ENCODE results near the gene IL4.
A peak's percentile ranks its signal among the peaks of the same experiment; 100 is the strongest.

The IL4 gene

DNA sequence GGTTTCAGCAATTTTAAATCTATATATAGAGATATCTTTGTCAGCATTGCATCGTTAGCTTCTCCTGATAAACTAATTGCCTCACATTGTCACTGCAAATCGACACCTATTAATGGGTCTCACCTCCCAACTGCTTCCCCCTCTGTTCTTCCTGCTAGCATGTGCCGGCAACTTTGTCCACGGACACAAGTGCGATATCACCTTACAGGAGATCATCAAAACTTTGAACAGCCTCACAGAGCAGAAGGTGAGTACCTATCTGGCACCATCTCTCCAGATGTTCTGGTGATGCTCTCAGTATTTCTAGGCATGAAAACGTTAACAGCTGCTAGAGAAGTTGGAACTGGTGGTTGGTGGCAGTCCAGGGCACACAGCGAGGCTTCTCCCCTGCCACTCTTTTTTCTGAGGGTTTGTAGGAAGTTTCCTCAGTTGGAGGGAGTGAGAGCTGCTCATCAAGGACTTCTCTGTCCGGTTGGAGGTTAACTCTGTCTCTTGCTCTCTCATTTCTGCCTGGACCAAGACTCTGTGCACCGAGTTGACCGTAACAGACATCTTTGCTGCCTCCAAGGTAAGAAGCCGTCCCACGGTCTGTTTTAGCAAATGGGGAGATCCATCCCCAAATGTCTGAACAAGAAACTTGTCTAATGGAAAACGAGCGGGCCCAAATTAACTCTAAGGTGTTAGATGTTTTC lies at the start of gene IL4:
Gene IL4 (plus strand): TSS at position 51 of the 692 bp plus-strand sequence. CDS start 62 bp downstream, at position 113.
- no peak for FAIRE-seq

DNA sequence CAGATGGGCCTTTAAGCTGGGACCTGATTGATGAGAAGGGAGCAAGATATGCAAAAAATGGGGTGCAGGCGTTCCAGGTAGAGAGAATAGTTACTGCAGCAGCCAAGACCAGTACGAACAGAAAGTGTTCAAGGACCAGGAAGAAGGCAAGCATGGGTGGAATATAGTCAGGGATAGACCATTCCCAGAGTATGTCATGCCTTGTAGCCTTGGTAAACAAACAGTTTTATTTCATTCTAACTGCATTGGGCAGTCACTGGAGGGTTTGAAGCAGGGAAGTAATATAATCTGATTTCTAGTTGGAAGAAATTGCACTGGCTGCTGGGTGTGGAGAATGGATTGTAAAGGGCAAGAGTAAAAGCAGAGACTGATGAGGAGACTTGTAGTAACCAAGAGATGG lies 46.3 kb upstream of the IL4 start:
- FAIRE-seq: no peak

DNA sequence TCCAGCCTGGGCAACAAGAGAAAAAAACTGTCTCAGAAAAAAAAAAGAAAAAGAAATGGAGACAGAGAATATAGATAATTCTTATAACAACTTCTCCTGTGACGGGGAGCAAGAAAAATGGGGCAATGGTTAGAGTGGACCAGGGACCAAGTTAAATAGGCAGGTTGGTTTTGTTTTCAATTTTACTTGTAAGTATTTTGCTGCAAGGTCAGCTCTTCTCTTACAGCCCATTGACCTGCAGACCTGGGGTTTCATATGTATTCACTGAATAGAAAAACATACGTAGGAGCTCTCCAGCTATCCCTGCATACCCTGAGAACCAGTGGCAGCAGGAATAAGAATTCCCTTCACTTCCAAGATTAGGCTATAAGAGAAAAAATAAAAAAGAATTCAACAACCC lies 45.0 kb upstream of the IL4 start:
- no peak for FAIRE-seq

DNA sequence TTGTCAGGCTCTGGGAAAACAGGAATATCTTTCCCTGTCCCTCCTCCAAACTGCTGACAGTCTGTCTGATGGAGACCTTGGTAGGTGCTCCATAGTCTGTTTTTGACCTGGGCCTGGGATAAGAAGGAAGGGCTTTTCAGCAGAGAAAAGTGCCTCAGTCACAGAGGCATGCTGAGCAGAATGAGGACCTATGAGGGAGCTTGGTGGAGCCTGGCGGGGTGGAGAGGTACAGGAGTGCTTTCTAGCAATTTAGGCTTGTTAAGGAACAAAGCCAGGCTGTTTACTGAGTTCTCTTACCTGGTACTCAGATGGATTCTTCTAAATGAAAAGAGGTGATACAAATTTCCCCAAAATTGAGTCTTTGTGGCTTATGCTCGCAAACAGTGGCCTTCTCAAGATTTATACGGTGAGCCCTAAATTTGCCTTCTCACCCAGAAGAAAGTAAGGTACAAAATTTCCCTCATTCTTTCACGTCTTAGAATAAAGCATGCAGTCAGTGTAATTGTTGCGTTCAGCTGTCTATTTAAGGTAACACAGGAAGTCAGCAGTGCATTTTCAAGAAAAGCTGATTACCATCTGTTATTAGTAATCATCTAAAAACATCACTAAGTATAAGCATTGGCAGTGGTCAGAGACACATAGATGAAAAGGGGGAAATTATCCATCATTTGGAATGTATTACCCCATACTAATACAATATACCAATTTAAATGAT lies 44.4 kb upstream of the IL4 start:
- no peak for FAIRE-seq

DNA sequence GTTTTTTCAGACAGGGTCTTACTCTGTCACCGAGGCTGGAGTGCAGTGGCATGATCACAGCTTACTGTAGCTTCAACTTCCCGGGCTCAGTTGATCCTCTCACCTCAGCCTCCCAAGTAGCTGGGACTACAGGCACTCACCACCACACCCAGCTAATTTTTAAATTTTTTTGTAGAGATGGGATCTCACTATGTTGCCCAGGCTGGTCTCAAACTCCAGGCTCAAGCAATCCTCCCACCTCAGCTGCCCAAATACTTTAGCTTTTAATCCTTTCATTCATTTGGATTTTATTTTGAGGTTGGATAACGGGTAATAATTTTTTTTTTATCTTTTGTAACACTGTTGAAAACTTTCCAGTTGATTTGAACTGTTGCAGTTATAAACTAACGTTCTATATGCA lies 40.2 kb upstream of the IL4 start:
- FAIRE-seq: peak; percentile 12

DNA sequence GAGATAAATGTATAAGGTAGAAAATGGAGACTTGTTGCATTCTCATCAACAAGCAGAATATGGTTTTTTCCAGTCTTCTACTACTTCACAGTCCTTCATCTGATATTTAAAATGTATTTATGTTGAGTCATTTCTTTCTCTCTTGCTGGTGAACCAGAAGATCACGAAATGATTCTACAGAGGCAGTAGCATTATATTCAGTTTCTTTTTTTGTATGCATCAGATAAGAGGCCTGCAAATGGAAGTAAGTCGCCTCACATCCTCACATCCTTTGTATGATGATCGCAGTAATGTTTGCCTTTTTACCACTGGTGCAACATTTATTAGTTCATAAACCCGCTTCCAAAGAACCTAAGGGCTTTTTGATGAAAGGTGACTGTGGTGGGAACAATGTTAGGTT lies 37.9 kb upstream of the IL4 start:
- FAIRE-seq: no peak

DNA sequence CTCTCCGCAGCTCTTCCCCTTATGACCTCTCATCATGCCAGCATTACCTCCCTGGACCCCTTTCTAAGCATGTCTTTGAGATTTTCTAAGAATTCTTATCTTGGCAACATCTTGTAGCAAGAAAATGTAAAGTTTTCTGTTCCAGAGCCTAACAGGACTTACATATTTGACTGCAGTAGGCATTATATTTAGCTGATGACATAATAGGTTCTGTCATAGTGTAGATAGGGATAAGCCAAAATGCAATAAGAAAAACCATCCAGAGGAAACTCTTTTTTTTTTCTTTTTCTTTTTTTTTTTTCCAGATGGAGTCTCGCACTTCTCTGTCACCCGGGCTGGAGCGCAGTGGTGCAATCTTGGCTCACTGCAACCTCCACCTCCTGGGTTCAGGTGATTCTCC lies 36.5 kb upstream of the IL4 start:
- FAIRE-seq: no peak

DNA sequence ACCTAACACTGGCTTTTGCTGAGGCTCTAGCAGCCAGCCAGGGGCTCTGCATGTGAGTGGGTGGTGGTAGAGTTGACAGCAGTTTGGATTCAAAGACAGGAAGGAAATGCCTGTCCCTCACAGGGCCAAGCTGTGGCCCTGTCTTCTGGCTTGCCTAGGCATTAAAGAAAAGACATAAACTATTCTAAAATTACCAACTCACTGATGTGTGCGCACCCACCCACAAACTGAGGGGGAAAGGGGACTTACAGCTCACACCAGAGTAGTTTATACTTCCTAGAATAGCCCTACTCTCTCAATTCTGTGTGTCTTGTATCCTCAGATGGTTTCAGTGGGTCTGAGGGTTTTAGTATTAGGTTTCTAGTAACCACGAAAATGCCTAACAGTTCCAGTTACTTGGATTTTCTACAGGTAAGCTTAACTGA lies 34.1 kb upstream of the IL4 start:
- no peak for FAIRE-seq

DNA sequence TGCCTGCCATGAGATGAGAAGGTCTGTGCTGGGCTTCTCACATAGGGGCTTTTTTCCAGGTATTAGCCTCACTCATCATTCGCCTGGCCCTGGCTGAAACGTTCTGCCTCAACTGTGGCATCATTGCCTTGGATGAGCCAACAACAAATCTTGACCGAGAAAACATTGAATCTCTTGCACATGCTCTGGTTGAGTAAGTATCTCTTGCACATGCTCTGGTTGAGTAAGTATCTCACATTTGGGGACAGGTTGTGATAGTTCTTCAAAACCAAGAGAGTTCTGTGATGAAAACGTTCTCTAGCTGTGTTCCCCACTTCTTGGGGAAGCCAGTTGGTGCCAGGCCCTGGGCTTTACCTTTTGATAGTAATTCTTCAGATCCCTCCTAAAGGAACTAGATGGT lies 33.2 kb upstream of the IL4 start:
- FAIRE-seq: no peak

DNA sequence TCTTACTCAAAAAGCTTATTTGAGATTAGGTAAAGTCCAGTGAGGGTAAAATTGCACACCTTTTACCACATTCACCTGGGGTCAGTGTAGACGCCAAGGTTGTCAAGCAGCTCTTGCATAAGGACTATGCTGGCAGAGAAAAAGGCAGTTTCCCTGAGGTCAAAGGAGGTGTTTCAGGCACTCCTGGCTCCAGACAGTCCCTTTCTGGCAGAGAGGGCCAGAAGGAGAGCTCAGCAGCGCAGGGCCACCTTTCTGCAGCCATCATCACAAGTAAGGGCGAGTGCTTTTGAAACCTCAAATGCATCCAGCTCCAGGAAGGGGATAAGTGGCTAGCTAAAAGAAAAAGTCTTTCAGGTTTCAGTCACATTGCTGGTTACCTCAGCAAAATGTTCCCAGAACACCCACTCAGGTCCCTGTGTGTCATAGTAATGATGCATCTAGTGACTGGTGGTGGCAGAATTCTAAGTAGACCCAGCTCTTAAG lies 32.5 kb upstream of the IL4 start:
- FAIRE-seq: no peak

DNA sequence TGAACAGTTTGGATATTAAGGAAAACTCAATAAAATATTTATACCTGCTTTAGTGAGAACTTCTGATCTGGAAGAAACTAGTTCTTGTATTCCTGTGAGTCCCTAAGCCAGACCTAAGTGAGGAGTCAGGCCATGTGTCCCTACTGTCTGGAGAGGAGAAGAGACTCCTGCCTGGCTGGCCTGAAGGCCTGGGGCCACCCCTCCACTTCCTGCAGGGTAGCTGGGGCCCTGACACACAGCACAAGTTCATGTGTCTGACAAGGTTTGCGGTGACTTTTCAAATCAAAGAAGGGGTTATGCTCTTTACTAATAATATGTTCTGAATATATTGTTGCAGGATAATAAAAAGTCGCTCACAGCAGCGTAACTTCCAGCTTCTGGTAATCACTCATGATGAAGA lies 31.9 kb upstream of the IL4 start:
- FAIRE-seq: no peak

DNA sequence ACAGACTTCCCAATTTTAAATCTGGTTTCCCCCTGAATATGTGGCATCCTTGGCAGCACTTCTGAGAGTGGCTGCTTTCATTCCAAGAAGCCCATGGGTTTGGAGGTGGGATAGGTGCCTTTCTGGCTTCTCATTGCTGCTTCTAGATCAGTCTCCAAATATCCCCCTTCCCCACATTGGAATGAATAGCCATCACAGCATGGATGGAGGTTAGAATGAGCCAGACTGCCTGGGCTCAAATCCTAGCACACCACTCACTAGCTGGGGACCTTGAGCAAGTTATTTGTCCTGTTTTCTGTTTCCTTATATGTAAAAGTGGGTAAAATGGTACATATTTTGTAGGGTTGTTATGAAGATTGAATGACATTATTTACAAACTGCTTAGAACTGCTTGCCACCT lies 29.6 kb upstream of the IL4 start:
- FAIRE-seq: no peak

DNA sequence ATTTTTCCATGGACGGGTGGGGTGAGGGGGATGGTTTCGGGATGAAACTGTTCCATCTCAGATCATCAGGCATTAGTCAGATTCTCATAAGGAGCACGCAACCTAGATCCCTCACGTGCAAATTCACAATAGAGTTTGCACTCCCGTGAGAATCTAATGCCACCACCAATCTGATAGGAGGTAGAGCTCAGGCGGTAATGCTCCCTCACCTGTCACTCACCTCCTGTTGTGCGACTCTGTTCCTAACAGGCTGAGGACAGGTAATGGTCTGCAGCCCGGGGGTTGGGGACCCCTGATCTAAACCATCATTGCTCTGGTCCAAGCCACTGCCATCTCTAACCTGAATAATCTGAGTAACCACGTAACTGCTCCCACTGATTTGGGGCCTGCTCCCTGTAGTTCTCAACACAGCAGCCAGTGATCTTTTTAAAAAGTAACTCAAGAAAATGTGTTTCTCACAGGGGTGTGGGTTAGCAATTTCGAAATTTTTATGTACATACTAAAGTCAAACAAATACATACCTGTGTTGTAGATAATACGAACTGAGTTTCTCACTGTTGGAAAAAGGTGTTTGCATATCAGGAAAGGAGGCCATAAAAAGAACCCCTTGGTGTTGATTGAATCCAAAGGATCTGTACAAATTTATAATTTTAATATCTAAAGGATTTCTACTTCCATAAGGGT lies 27.1 kb upstream of the IL4 start:
- no peak for FAIRE-seq

DNA sequence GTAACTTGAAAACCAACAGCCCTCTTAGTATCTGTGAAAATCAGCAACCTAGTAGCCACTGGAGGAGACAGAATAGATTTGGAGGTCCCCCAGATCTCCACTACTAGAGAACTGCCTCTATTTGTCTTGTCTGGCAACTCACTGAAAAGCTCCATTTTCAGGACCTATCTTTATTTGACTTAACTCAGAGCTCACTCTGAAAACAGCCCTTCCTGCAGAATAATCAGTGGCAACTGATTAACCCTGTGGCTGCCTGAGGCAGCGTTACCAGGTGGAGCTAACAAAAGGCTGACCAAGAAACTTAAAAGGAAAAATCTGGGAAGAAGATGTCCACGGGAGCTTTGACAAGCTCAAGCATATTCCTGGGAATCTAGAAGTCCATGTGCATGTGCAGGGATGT lies 26.3 kb upstream of the IL4 start:
- FAIRE-seq: no peak

DNA sequence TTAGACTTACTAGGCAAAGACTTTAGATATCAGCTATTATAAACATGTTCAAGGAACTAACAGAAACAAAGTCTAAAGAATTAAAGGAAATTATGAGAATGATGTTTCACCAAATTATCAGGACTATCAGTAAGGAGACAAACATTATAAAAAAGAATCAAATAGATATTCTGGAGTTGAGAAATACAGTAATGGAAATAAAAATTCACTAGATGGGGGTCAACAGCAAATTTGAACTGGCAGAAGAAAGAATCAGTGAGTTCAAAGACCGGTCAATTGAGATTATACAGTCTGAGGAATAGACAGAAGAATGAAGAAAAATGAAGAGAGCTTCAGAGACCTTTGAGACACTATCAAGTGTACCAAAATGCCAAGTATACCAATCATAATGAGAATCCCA lies 25.4 kb upstream of the IL4 start:
- no peak for FAIRE-seq

DNA sequence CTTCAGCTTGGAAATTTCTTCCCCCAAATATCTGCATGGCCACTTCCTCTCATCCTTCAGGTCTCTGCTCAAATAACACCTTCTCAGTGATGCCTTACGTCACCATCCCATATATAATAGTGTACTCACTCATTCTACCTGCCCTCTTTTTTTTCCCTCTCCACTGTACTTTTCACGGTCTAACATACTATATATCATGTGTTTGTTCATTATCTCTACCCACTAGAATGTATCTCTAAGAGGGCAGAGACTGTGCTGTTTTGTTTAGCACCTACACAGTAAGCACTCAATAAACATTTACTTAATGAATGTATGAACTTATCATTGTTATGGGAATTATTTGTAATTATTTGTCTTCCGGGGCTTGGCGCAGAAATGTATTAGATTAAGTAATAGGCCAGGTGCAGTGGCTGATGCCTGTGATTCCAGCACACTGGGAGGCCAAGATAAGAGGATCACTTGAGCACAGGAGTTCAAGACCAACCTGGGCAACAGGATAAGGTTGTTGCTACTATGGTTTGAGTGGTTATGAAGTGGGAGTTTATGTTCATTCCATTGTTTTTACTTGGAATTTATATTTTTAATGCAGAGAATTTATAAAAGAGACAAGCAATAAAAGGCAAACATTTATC lies 21.8 kb upstream of the IL4 start:
- no peak for FAIRE-seq

DNA sequence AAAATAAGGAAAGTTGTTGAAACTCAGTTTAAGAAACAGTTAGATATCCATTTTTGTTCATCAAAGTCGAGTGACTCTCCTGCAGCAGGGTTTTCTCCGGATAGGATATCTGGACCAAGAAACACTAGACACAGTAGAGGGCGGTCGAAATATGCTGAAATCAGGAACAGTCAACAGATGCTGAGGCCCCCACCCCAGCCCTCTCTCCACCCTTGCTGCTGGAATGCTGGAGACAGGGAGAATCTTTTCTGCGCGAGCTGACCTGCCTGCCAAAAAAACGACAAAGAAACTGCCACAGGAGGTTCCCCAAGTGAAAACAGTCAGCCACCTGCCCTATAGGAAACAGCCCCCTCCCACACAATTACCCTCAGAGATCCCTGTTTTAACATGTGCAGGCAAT lies 20.1 kb upstream of the IL4 start:
- FAIRE-seq: no peak

DNA sequence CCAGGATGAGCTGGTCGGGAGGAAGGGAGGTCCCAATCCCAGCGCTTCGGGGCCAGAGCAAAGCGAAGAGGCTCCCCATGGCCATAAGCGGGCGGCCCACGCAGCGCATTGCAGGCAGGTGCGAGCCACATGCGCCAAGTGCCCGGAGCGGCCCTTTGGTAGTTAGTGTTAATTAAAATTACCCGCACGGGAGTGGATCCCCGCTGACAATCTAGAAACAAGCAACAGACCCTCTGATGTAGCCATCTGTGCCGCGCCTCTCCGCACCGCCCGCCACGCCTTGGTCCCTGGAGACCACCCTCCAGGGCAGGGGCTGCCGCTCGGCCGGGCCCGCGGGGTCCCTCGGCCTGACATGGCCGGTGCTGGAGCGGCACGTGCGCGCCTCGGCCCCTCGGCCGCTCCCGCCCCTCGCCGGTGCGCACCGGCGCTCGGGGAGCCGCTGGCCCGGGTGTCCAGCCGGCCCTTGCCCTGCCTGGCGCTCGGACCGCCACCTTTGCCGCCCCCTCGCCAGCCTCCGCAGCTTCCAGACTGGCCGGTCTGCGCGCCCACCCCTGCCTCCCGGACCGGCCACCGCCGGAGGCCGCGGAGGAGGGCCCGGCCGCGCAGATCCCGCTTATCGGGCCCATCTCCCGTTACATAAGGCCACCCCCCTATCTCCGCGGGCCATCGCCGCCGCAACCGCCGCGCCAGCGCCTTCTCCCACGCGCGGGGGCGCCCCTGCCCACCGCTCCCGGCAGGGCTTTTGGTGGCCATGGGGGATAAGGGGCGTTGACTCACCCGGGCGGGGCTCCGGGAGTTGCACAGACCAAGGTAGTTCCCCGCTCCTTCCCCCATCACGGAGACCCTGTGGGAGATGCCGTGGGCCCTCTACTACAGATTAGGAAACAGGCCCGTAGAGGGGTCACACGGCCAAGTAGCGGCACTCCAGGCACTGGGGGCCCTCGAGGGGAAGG lies 17.7 kb upstream of the IL4 start:
- no peak for FAIRE-seq

DNA sequence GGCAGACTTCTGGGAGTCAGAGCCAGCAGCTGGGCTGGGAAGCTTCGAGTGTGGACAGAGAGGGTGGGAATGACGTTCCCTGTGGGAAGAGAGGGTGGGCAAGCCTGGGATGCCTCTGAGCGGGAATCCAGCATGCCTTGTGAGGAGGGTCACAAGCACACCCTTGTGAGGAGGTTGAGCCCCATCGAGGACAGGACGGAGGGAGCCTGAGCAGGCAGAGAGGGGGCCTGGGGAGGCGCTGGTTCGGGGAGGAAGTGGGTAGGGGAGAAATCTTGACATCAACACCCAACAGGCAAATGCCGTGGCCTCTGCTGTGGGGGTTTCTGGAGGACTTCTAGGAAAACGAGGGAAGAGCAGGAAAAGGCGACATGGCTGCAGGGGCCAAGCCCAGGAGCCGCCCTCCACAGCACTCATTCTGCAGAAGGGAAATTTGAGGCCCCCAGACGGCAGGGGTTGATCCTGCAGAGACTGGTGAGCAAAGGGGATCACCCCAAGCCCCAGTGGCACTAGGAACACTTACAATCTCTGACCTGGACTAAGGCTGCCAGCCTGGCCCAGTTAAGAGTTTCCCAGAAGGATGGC lies 16.9 kb upstream of the IL4 start:
- FAIRE-seq: no peak

DNA sequence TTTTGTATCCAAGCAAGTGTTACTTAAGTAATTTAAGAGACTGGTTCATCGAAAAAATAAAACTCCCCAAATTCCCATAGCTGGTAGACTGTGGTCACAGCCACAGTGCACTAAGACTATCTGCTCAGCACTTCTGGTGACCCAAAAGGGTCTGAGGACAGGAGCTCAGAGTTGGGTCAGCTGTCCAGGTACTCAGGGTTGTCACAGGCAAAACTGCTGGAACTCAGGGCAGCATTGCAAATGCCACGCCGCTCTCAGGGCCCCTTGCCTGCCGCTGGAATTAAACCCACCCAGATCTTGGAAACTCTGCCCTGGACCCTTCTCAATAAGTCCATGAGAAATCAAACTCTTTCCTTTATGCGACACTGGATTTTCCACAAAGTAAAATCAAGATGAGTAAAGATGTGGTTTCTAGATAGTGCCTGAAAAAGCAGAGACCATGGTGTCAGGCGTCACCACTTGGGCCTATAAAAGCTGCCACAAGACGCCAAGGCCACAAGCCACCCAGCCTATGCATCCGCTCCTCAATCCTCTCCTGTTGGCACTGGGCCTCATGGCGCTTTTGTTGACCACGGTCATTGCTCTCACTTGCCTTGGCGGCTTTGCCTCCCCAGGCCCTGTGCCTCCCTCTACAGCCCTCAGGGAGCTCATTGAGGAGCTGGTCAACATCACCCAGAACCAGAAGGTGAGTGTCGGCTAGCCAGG lies 16.0 kb upstream of the IL4 start, which contains the start of gene IL13:
Gene IL13 (plus strand): TSS at position 498 of the 705 bp plus-strand sequence. CDS start 14 bp downstream, at position 512.
- no peak for FAIRE-seq

Data from endometrium (tissue), 2 donors.